ENCODE results near the gene FBXL7.

- no peak for TF ChIP-seq EZH2phosphoT487 (IDR thresholded peaks at IDR 0.05; ENCODE audit: borderline replicate concordance, low read length)
- TF ChIP-seq, protein P1, sequence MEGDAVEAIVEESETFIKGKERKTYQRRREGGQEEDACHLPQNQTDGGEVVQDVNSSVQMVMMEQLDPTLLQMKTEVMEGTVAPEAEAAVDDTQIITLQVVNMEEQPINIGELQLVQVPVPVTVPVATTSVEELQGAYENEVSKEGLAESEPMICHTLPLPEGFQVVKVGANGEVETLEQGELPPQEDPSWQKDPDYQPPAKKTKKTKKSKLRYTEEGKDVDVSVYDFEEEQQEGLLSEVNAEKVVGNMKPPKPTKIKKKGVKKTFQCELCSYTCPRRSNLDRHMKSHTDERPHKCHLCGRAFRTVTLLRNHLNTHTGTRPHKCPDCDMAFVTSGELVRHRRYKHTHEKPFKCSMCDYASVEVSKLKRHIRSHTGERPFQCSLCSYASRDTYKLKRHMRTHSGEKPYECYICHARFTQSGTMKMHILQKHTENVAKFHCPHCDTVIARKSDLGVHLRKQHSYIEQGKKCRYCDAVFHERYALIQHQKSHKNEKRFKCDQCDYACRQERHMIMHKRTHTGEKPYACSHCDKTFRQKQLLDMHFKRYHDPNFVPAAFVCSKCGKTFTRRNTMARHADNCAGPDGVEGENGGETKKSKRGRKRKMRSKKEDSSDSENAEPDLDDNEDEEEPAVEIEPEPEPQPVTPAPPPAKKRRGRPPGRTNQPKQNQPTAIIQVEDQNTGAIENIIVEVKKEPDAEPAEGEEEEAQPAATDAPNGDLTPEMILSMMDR (IDR thresholded peaks at IDR 0.05; ENCODE audit: low read depth, low read length, poor library complexity, severe bottlenecking): no peak
Measured at GRCh38 chr5:15538516-15538915, 38.5 kb downstream of the FBXL7 start.
